Esophagus muscularis mucosa (tissue), 4 donors: ENCODE data around the gene MYD88.

ENCODE experiments used
- EP300 ChIP-seq: sonication (generic); formaldehyde crosslinking; IDR thresholded peaks from one replicate; pipeline ENCODE4 v1.6.1; 2017; ENCODE audit warnings: antibody characterized with exemption
- POLR2A ChIP-seq: fragments of 450-650 bp; IDR thresholded peaks from one replicate; pipeline ENCODE4 v1.6.1; 2017; ENCODE audit warnings: antibody characterized with exemption, moderate library complexity, mild to moderate bottlenecking, low read depth
- POLR2AphosphoS5 ChIP-seq, 2 donors: sonication (generic); formaldehyde crosslinking; IDR thresholded peaks; one replicate each; pipeline ENCODE4 v1.6.1; 2017; ENCODE audit warnings: antibody characterized with exemption in 2 of 2
- TF ChIP-seq, protein P1 (sequence below), 3 experiments: fragments of 200-600 bp in 2 of 3; fragments of 450-650 bp in 1 of 3; sonication (generic) in 2 of 3; IDR thresholded peaks; one replicate each; pipeline ENCODE4 v1.5.1; 2017 to 2019; ENCODE audit warnings: antibody characterized with exemption in 3 of 3, mild to moderate bottlenecking in 2 of 3, moderate library complexity in 1 of 3

DNA sequence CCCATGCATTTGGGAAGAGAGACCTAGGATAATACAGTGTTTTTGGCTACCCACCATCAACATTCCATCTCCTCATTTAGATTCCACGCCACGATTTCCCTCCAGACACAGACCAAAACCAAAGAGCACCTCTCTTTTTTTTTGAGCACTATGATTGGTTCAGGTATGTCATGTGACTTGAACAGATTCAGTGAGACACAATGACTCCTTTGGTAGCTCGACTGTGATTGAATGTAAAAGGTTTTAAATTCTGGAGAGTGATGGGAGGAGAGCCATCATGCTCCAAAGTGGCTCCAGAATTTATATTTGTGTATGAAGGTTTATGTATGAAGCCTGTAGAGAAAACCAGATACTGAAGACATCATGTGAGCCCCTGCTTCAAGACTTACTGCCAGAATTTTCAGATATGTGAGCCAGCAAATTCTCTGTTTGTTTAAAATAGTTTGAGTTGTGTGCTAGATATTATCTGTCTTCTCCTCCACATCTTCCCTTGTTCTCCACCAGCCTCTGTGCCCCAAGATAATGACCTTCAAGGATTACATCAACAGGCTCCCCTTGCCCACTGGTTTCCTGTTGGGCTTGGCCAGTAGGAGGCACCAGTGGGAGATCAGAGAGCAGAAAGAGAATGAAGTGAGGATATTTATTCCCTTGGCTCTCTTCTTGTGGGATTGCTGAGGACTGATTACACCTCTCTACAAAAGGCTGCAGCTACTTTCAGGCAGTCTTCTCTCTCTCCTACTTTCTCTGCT lies 12.5 kb downstream of the MYD88 start:
- TF ChIP-seq POLR2AphosphoS5 (IDR thresholded peaks at IDR 0.05) (no peak), POLR2A (no peak), EP300 (no peak)
- TF ChIP-seq, protein P1, sequence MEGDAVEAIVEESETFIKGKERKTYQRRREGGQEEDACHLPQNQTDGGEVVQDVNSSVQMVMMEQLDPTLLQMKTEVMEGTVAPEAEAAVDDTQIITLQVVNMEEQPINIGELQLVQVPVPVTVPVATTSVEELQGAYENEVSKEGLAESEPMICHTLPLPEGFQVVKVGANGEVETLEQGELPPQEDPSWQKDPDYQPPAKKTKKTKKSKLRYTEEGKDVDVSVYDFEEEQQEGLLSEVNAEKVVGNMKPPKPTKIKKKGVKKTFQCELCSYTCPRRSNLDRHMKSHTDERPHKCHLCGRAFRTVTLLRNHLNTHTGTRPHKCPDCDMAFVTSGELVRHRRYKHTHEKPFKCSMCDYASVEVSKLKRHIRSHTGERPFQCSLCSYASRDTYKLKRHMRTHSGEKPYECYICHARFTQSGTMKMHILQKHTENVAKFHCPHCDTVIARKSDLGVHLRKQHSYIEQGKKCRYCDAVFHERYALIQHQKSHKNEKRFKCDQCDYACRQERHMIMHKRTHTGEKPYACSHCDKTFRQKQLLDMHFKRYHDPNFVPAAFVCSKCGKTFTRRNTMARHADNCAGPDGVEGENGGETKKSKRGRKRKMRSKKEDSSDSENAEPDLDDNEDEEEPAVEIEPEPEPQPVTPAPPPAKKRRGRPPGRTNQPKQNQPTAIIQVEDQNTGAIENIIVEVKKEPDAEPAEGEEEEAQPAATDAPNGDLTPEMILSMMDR (IDR thresholded peaks at IDR 0.05) = no peak
